HuH-7.5 (cell line): ENCODE results near the gene PLXNB1.

Source experiments
- DNase-seq: peaks from one replicate; pipeline ENCODE4 v3.0.0; 2011; ENCODE audit warnings: low spot score

Gene PLXNB1

DNA sequence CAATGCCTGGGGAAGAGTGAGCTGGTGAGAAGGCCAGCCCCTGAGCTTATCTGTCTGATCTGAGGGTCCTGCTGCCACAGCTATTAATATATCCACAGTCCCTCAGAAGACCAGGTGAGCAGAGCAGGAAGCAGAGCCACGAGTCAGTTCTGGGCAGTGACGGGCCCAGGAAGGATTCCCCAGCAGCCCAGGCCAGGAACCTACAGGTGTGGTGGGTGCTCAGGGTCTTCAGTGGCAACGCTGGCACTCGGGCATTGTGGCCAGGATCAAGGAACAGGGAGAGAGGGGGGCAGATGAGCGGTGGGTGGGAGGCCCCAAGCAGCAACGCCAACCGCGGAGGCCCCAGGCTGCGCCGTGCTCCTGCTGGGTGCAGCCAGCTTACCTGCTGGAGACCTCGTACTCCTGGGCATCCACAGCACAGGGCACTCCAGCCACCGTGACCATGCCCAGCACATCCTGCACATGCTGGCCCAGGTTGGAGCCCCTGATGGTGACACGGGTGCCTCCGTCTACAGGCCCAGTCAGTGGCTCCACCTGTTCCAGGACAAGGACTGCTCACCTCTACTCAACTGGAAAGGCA lies 12.3 kb downstream of the PLXNB1 start:
- no peak for DNase-seq

DNA sequence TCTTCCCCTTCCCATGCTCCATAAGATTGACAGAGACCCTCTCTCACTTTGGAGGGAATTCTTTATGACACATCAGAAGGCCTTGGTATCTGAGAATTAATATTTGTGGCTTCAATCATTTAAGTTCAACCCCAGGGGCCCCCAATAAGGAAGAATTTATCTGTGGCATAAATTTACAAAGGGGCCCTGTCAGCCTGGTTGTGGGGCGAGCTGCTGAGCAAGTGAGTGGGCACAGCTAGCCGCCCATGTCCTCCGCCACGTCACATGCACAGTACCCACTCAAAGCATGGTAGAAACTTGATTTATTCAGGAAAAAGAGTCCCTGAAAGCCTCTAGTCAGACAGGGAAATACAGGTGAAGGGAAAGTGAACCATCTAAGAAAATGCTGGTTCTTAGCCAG lies 13.3 kb downstream of the PLXNB1 start:
- no peak for DNase-seq

DNA sequence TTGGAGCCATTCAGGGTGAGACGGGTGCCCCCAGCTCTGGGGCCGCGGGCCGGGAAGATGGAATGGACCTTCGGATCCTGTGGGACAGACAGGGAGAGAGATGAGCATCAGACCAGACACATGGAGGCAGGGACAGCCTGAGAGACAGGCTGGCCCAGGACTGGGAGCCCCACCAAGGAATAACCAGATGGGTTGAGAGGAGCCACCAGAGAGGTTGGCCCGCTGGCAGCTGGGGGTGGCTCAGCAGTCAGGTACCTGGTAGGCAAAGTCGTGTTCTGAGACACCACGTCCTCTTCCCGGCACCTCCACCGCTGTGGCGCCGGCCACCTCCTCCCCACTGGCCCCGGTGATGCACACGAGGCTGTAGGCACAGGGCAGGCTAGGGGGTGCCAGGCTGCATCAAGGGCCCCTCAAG lies 13.8 kb downstream of the PLXNB1 start:
- DNase-seq, result no peak

DNA sequence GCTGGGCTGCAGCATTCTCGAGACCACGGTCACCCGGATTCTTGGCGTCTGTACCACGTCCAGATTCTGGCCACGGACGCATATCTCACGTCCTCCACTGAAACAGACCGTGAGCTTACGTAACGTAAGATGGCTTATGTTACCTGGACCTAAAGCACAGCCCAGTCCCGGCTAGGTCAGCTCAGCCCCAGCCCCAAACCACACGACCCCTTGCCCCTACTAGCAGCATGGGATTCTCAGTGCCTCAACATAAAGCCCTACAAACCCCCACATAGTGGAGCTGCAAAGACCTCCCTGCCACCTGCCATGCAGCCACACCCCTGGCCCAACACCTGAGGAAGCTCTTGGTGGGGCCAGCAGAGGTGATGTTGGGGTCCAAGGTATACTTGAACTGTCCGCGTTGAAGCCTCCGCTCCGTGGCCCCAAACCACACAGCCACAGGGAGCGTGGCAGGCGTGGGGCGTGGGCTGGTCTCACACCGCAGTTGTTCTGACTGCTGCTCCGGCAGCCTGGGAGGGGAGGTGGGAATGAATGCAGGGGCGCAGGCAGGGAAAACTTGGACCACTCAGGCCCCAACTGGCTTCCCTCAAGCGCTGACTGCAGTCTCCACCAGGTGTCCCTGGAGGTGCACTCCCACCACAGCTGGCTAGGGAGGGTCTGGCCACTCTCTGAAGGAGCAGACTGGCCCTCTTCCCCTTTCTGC lies 14.5 kb downstream of the PLXNB1 start:
- no peak for DNase-seq

DNA sequence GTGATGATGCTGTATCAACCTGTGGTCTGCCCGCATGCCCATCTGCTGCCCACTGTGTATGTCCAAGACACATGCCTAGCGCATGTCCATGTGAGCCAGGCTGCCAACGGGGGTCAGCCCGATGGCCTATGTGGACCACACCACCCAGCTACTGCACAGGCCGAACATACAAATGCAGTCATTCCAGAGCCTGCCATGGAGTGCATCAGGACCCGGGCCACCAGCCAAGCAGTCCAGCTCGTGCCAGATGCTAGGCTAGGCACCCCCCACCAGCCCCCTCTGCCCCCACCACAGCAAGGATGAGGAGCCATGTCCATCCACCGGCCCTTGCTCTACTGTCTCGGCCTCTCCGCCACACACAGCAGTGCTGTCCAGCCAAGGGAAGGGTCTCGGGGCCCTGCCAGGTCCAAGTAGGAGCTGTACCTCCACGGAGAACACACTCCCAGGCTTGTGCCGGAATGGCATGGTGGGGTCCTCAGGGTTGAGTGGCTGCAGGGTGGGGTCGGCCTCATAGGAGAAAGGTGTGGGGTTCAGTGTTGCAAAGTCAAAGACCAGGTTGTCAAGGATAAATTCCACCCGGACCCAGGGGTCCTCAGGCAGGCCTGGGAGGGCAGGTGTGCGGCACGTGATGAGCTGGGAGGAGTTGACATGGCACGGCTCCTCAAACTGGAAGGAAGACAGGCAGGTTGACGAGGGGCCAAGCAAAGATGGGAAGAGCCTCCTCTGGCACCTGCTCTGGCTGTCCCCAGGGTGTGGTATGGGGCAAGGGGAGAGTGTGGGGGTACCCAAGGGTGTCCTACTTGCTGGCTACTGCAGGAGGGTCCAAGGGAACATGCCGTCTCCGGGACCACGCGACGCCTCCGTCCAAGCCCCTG lies 15.3 kb downstream of the PLXNB1 start:
- DNase-seq, result no peak

DNA sequence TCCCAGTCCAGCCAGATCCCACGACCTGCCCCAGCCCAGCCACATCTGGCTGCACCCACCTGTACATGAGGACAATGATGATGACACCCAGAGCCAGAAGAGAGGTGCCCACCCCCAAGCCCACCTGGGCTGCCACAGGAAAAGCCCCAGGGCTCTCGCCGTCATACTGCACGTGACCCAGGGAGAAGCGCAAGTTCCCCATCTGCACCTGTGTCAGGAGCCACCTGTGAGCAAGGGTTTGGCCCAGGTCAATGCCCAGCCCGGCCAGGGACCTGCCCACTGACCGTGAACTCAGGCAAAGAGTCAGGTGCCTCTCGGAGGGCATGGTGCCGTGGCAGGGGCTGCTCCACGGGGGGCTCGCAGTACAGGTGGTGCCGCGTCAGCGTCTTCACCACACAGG lies 16.3 kb downstream of the PLXNB1 start:
- DNase-seq, result no peak

DNA sequence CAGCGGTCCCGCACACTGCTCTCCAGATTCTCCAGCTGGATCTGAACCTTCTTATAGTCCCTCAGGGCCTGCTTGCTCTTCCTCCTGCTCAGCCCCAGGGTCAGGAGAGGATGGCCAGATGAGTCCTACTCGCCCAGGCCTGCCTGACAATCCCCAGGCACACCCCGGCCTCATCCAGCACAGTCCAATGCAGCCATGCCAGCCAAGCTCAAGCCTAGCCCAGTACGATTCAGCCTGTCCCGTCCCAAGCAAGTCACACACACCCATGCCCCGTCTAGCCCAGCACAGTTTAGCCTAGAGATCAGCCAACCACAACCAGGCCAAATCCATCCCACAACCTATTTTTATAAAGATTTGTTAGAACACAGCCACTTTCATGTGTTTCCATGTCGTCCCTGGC lies 16.8 kb downstream of the PLXNB1 start:
- DNase-seq, result no peak

DNA sequence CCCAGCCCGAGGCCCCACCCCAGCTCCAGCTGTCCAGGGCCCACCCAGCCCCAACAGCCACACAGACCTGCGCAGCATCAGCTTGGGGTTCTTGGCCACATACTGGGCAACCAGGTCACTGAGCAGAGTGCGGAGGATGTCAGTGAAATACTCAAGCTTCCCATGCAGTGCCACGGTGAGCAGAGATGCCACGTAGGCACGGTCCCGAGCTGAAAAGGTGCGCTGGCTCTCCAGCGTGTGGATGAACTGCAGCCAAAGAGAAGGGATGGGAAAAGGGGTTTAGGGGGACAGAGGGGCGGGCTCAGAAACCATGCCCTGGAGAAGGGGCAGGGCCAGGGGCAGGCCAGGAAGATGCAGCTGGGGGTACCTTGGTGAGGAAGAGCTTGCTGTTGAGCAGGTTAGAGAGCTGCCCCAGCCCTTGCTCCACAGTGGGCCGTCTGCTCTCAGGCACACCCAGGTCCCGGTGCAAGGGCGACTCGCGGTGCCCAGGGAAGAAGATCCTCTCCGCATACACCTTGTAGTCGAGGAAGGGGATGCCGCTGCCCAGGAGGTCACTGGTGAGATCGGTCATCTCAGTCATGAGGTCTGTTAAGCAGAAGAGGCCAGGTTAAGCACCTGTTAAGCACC lies 17.4 kb downstream of the PLXNB1 start:
- no peak for DNase-seq

DNA sequence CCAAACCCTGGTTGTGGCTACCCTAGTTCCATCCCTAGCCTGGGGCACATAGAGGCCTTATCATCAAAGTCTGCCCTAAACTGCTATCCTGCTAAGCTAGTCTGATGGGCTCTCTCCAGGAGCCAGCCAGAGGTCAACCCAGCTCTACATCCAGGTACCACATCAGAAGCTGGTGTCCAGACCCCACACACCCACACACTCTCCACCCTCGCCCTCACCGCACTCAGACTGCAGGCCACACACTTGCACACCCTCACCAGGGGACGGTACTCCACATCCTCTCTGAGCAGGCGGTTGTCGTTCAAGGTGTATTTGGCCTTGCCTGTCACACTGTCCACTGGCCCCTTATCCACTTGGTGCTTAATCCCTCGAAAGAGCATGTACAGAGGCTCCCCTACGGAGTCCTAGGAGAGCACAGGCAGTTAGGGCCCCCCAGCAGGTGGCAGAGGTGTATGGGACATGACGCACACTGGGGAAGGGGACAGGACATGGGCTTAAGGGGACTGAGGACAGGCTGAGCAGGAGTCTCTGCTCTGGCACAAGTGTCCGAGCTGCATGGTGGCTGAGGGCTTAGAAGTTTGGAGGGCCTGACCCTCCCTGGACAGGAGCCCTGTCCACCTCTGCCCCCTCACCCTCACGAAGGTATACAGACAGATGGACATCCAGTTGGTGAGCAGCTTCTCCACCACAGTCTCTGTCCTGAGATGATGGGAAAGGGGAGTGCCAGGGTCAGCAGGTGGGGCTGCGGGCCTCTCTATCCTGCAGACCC lies 18.1 kb downstream of the PLXNB1 start:
- DNase-seq, result peak; percentile 10

DNA sequence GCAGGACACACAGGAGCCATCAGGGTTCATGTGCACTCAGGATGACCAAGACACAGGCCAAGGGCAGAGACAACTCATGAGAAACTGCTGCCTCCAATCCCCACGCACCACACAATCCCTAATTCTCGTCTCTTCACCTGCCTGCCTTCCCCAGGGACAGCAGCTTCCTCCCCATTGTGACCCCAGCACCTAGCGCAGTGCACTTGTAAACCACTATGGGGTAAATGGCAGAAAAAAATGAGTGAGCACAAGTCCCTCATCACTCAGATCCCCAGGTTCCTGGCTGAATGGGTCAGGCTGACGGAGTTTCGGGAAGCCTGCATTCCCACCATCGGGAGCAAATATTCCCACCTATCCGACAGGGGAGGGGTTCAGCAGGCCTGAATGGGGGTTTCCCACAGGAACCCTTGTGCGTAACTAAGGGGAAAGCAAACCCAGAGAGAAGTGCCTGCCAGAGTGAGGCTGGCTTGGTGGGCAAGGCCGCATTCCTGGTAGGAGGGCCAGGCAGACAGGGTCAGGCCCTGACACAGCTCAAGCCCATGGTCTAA lies 18.8 kb downstream of the PLXNB1 start:
- no peak for DNase-seq

DNA sequence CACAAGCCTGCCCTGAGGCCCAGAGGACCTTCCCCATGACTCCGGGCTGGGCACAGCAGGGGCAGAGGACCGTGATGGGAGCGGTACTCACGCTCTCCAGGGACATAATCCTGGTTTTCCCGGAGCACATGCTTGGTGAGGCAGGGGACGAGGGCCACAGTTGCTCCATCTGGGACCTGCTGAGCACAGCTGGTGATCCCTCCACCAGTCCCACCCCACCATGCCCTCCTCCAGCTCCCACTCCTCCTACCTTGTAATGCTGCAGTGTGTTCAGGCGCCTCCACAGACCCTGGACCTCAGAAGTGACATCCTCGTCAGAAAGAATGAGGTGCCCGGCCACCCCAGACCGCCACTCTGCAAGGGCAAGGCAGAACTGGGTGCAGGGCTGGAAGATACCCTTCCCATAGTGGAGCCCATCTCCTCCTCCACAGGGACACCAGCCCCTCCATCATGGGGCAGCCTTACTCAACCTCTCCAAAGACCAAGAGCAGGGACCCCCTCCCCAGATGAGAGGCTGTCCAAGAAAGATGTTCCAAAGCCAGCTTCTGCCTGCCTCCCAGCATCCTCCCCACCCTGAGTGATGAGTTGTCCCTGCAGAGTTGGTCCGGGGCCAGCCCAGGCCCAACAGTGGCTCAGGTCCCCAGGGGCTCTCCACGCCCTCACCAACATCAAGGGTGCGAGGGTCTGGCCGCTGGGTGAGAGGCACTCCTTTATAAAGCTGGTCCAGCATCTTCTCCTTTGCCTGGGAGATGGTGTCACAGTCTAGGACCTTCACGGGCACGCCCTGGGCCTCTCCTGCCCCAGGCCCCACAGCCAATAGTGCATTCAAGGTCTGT lies 19.5 kb downstream of the PLXNB1 start:
- DNase-seq, result peak; percentile 8

DNA sequence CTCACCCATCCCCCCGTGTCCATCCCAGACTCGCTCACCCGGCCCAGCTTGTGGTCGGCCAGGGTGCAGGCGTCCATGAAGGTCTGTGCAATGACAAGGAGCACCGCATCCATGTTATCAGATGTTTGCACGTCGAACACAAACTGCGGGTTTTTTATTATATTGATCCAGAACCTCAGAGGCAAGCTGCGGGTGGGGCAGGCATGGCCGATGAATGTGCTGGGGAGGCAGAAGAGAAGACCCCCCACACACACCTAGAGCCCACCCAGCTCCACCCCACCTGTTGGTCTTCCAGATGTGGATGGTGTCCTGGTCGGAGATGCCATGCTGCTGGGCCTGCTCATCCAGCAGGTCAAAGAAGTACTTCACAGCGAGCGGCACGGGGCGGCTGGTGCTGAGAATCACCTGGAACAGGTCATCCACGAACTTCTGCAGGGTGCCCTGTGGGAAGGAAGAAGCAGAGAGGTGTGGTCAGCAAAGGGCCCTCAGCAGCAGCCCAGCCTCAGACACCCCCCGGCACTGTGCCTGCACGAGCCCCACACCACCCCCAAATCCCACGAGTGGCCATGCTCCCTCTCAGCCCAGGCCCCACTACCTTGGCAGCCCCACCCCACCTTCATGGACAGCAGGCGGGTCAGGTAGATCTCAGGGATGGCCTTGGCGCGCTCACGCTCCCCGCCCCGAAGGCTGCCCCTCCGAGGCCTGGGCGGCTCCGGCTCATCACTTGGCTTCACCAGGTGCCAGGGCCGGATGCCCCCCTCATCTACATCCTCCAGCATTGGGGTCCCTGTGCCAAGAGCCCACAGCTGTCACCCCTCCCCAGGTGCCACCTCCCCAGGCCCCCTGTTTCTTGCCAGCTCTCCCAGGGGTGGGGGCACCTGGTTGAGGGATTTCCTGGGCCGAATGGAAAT lies 20.3 kb downstream of the PLXNB1 start:
- peak; percentile 5 for DNase-seq

DNA sequence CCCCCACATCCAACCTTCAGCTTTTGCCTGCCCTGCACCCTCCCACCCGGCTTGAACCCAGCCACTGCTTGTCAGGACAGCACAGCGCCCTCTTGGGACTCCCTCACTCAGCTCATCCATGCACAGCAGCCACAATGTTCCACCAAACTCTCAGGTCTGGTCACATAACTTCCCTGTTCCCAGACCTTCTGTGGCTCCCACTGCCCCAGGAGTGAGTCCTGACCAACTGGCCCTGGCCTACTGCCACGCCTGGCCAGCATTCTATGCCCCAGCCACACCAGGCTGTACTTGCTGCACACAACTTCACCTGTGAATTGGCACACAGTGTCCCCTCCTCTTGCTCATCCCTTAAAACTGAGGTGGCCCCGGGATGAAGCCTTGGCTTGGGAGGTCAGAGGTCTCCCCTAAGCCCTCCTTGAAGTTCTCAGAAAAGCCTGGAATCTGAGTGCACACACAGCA lies 21.0 kb downstream of the PLXNB1 start:
- DNase-seq, result peak; percentile 51

DNA sequence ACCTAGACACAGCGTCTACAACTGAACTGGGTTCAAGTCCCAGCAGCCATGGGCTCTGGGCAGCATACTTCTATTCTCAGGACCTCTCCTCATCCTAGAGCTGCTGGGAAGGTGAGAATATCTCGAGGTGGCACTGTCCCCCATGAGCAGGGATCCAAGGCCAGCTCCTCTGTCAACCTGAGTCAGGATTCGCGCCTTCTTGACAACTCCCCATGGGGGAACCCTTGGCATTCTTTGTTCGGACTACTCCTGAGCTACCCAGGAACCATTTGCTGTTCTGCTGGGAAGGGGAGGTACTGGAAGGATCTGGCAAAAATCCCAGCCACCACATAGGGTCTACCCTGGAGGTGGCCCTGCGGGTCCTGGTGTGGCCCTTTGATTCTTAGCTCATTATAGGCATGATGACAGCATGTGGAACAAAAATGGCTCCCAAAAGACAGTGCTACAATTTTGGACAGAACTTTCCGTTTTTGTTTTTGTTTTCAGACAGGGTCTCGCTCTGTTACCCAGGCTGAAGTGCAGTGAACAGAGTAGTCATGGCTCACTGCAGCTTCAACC lies 22.3 kb downstream of the PLXNB1 start:
- DNase-seq, result no peak

DNA sequence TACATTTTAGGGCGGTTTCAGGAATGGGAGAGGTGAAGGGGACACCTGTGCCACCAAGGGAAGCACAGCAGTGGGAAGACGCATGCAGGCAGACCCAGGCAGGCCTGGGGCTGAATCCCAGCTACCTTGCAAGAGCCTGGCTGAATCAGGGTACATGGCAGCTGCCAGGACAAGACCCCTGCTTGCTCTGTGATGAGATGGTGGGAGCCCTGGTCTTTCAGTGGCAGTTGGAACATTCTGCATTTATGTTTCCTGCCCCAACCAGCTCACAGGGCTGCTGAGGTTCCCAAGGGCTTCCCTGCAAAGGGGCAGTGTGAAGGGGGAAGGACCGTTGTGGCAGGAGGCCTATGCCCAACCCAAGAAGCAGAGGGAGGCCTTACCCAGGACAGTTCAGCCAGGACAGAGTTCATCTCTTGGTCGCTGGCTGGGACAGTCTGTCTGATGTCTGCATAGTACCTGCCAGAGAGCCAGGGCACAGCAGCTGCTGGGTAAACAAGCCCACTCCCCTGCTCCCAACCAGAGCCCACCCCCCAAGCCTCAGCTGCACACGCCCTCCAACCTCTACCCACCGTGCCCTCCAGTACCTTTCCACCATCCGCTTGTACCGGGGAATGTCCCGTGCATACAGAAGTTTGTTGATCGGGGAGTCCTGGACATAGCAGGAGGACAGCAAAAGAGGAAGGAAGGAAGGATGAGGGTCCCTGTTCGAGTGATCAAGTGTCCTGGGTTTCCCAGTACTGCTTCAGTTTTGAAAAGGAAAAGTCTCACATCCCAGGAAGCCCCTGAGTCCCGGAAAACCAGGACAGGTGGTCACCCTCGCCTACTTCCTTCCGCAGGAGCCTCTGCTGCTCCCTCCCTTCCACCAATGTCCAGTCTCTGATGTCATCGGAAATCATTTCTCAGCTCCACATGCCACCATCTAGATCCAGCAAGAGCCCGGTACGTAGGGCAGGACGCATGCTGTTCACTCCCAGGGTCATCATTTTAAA lies 23.1 kb downstream of the PLXNB1 start:
- peak; percentile 6 for DNase-seq

DNA sequence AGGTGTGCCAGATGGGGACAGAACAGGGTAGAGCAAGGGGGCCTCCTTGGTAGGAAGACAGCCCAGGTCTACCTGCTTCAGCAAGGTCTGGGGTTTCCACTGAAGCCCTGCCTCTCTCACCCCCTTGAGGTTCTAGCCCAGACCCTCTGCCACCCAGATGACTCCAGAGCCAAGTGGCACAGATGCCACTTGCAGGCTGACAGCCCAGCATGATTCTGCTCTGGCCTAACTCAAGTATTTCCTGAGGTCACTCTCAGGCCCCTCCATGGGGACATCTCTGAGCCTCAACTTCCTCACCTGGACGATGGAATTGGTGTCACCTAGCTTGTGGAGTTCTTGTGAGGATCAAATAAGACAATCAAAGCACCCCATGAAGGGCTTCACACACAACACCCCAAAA lies 23.9 kb downstream of the PLXNB1 start:
- no peak for DNase-seq

DNA sequence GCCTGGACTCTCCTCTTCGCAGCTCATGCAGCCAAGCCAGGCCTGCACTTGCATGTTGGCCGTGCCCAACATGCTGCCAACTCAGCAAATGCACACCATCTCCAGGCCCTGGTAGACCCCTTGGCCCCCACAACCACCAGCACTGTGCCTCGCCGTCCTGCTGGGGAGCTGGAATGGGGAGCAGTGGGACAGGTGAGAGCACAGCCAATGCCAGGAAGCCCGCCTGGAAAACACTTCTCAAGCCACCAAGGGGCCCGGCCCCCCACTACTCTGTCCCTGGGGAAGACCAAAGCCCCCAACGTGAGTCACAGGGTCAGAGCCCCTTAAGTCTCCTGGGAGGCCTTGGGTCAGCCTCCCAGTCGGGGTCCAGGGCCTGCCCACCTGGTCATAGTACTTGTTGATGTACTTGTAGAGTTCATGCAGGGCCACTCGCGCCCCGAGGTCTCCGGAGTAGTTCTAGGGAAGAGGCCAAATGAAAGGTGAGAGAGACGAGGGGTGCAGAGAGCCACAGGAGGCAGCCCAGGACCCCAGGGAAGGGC lies 24.5 kb downstream of the PLXNB1 start:
- no peak for DNase-seq
